ENCODE results near the gene TMEM106C.

DNA sequence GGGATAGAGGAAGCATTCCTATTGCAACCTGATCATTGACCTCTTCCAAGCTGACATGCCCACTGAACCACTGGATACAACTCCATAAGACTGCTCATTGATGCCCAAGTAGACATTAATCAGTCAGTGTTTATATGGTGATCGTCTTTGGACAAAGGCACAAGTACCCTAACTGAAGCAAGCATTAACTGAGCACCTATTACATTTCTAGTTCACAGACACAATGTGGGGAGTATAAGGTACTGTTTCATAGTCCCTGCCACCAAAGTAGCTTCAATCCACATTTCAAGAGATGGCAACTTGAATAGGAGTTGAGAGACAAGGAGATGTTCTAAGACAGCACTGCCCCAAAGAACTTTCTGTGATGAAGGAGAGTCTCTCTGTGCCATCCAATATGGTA, 51.7 kb downstream of the TMEM106C start:
- TF ChIP-seq, protein P1, sequence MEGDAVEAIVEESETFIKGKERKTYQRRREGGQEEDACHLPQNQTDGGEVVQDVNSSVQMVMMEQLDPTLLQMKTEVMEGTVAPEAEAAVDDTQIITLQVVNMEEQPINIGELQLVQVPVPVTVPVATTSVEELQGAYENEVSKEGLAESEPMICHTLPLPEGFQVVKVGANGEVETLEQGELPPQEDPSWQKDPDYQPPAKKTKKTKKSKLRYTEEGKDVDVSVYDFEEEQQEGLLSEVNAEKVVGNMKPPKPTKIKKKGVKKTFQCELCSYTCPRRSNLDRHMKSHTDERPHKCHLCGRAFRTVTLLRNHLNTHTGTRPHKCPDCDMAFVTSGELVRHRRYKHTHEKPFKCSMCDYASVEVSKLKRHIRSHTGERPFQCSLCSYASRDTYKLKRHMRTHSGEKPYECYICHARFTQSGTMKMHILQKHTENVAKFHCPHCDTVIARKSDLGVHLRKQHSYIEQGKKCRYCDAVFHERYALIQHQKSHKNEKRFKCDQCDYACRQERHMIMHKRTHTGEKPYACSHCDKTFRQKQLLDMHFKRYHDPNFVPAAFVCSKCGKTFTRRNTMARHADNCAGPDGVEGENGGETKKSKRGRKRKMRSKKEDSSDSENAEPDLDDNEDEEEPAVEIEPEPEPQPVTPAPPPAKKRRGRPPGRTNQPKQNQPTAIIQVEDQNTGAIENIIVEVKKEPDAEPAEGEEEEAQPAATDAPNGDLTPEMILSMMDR (conservative IDR thresholded peaks at IDR 0.05; ENCODE audit: low read length): no peak
- no peak for TF ChIP-seq EZH2phosphoT487 (IDR thresholded peaks at IDR 0.05; ENCODE audit: borderline replicate concordance)
